ENCODE measurements around the gene CSK. TPM values are rescaled to one million over a fixed set of nuclear protein-coding genes. Genes with fewer than 3 reads are reported as not detected.

CSK gene
- total RNA-seq, 1 experiment from 2014 or later = 49.2 TPM

DNA sequence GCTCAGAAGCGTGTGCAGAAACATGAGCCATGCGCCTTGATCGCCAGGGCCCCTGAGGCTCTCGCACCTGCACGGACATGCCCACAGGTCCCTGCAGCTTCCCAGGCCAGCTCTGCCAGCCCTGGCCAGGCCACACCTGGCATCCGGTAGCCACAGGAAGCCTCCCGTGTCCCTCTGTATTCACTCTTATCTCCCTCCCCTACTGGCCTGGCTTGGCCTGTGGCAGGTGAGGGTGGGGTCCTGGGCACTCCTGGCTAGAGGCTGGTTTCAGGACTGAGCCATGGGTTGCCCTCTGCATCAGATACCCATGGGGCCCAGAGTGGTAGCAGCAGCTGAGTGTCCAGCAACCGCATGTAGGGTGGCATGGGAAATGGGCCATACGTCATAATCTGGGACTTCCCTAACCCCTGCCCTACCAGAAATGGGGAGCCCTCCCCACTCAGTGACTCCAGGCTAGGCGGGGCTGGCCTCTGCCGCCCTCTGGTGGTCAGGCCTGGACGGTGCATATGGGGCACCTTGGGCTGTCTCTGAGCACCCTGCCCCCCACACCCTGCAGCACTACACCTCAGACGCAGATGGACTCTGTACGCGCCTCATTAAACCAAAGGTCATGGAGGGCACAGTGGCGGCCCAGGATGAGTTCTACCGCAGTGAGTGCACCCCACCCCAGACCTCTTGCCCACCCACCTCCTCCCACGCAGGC is 18.1 kb downstream of the CSK start:
- no peak overlapping the region for H4K8ac ChIP-seq (replicated peaks; ENCODE audit: insufficient read length, low read depth, low read length)
- H3K56ac ChIP-seq (ENCODE audit: insufficient read length, low read depth, low read length) = no peak overlapping the region
- no peak overlapping the region for H2AK5ac ChIP-seq (ENCODE audit: insufficient read length, low read length)
- H4K91ac ChIP-seq (ENCODE audit: insufficient read length, low read depth, low read length) = no peak overlapping the region
- H3T11ph ChIP-seq (ENCODE audit: low read length) = no peak overlapping the region
- H3K14ac ChIP-seq (ENCODE audit: insufficient read depth, low read length) = no peak overlapping the region; the same call in 1 of the 2 replicates
- no peaks in the 10 kb centered on the region for H3K79me1 ChIP-seq (ENCODE audit: insufficient read depth, low read depth, low read length, poor library complexity, severe bottlenecking)
- no peak overlapping the region for H3K4ac ChIP-seq (ENCODE audit: low read depth, low read length)
- H3K4me2 ChIP-seq (ENCODE audit: insufficient read depth, insufficient read length, low read length) = no peak overlapping the region
- H3K36me3 Mint-ChIP-seq (ENCODE audit: insufficient read depth in 1 of 3, low read depth in 3 of 3) = peaks cover 11 to 37% (median 34%) of the 10 kb centered on the region in 3 experiments; a peak in 5 of 7 replicates
- H3K23me2 ChIP-seq (ENCODE audit: insufficient read length, low read depth, low read length, poor library complexity, severe bottlenecking) = no peaks in the 10 kb centered on the region
- no peaks in the 10 kb centered on the region for H3K27me3 Mint-ChIP-seq (ENCODE audit: low read depth)
- WGBS (ENCODE audit: extremely low coverage, insufficient read length, low lambda C conversion rate) = no CpG with 5 or more reads among the region's 18 CpGs
- no peak overlapping the region for H2AFZ ChIP-seq (ENCODE audit: low read length)
- TF ChIP-seq, protein P1, sequence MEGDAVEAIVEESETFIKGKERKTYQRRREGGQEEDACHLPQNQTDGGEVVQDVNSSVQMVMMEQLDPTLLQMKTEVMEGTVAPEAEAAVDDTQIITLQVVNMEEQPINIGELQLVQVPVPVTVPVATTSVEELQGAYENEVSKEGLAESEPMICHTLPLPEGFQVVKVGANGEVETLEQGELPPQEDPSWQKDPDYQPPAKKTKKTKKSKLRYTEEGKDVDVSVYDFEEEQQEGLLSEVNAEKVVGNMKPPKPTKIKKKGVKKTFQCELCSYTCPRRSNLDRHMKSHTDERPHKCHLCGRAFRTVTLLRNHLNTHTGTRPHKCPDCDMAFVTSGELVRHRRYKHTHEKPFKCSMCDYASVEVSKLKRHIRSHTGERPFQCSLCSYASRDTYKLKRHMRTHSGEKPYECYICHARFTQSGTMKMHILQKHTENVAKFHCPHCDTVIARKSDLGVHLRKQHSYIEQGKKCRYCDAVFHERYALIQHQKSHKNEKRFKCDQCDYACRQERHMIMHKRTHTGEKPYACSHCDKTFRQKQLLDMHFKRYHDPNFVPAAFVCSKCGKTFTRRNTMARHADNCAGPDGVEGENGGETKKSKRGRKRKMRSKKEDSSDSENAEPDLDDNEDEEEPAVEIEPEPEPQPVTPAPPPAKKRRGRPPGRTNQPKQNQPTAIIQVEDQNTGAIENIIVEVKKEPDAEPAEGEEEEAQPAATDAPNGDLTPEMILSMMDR (conservative IDR thresholded peaks at IDR 0.05) = peak; percentile 97
- H3K18ac ChIP-seq (ENCODE audit: insufficient read length, low read depth, low read length) = no peak overlapping the region
- no peak overlapping the region for H3K9ac ChIP-seq (ENCODE audit: extremely low read depth, insufficient read length, low read length)
- H3K23ac ChIP-seq (ENCODE audit: insufficient read length, low read depth, low read length) = no peak overlapping the region
- DNase-seq = peak; percentile 86
- no peaks in the 10 kb centered on the region for H3K27me3 ChIP-seq (ENCODE audit: insufficient read depth, low read length)
- no peak overlapping the region for H2BK15ac ChIP-seq (ENCODE audit: low read depth, low read length)
- no peak overlapping the region for H3K4me3 Mint-ChIP-seq
- H3K4me1 Mint-ChIP-seq = peaks cover 2 to 7% of the 10 kb centered on the region in 2 experiments
- no peak overlapping the region for H2BK120ac ChIP-seq (ENCODE audit: low read depth, low read length, poor library complexity, severe bottlenecking)
- no peak overlapping the region for H2BK5ac ChIP-seq (ENCODE audit: insufficient read length, low read length)
- H3K9me3 Mint-ChIP-seq = no peaks in the 10 kb centered on the region
- H2BK20ac ChIP-seq (ENCODE audit: low read depth, low read length, poor library complexity, severe bottlenecking) = no peak overlapping the region
- H4K5ac ChIP-seq (ENCODE audit: insufficient read length, low read depth, low read length) = no peak overlapping the region
- H2BK12ac ChIP-seq (ENCODE audit: insufficient read length, low read depth, low read length) = no peak overlapping the region
- peak overlapping the region in 1 of 3 experiments; percentile 44; a peak in 1 of 7 replicates for H3K27ac Mint-ChIP-seq
- no peak overlapping the region for H3K27ac ChIP-seq (ENCODE audit: insufficient read length, low read depth, low read length)
- H4K20me1 ChIP-seq (ENCODE audit: control insufficient read depth, insufficient read depth, insufficient read length) = no peaks in the 10 kb centered on the region
- H3K79me2 ChIP-seq (ENCODE audit: insufficient read depth, low read length) = no peaks in the 10 kb centered on the region
- no peaks in the 10 kb centered on the region for H3K9me3 ChIP-seq (ENCODE audit: control insufficient read depth, low read depth, low read length)
- H3K4me1 ChIP-seq (ENCODE audit: insufficient read depth, low read length) = no peaks in the 10 kb centered on the region

Measured in H9 (cell line).